IMR-90 (cell line): ENCODE results near the gene FUBP3. TPM values are rescaled to one million over a fixed set of nuclear protein-coding genes. Genes with fewer than 3 reads are reported as not detected.

Experiments used
- ATAC-seq: fragments of 200-7000 bp; cut with Tn5 transposase; 2 replicates; pipeline ENCODE4 v1.9.1; 2020; ENCODE audit warnings: low read depth, mild to moderate bottlenecking, moderate library complexity
- BruUV-seq: library from RNA; stranded (reverse); fragments of 400-500 nt; replicated peaks from 2 replicates; lab custom pipeline; 2021; lab: Mats Ljungman, UMichigan
- CTCF ChIA-PET: fragments of 300-600 bp; formaldehyde crosslinking; extraction: SDS; loops from one replicate; lab custom pipeline; 2021; ENCODE audit warnings: antibody characterized with exemption; lab: Yijun Ruan, JAX
- POLR2A ChIA-PET: fragments of 300-600 bp; sonication (Branson Sonifier 250); formaldehyde crosslinking; loops from one replicate; lab custom pipeline; 2022; ENCODE audit warnings: antibody characterized with exemption; ENCODE audit not compliant: unreplicated experiment; lab: Charles Lee
- DNase-seq: peaks from one replicate; pipeline ENCODE4 v3.0.0; 2013
- H2AFZ ChIP-seq: replicated peaks from 2 replicates; pipeline ENCODE3; 2013; ENCODE audit warnings: low read length, mild to moderate bottlenecking; ENCODE audit not compliant: poor library complexity
- H2AK5ac ChIP-seq: 2 replicates; pipeline ENCODE4 v1.6.1; 2013; ENCODE audit warnings: low read depth, low read length, inconsistent platforms
- H2AK9ac ChIP-seq: replicated peaks from 2 replicates; pipeline ENCODE3; 2013; ENCODE audit warnings: mild to moderate bottlenecking, low read depth, low read length, moderate library complexity; ENCODE audit not compliant: poor library complexity
- H2BK120ac ChIP-seq: 2 replicates; pipeline ENCODE4 v1.6.1; 2013; ENCODE audit warnings: low read depth, low read length, inconsistent platforms
- H2BK15ac ChIP-seq: 3 replicates; pipeline ENCODE4 v1.6.1; 2013; ENCODE audit warnings: low read depth, low read length, inconsistent platforms
- H2BK20ac ChIP-seq: 2 replicates; pipeline ENCODE4 v1.6.1; 2013; ENCODE audit warnings: low read depth, mild to moderate bottlenecking, inconsistent platforms, low read length, moderate library complexity
- H2BK5ac ChIP-seq: 2 replicates; pipeline ENCODE4 v1.6.1; 2013; ENCODE audit warnings: mild to moderate bottlenecking, low read depth, low read length, inconsistent platforms; ENCODE audit not compliant: poor library complexity, severe bottlenecking
- H3K14ac ChIP-seq: replicated peaks from 2 replicates; pipeline ENCODE4 v1.6.1; 2013; ENCODE audit warnings: low read depth, low read length, inconsistent platforms
- H3K18ac ChIP-seq: 2 replicates; pipeline ENCODE4 v1.6.1; 2013; ENCODE audit warnings: low read depth, low read length, control low read depth
- H3K23ac ChIP-seq: 2 replicates; pipeline ENCODE4 v1.6.1; 2013; ENCODE audit warnings: low read depth, low read length, inconsistent platforms
- H3K27ac ChIP-seq: 2 replicates; pipeline ENCODE4 v1.5.1; 2013; ENCODE audit warnings: mild to moderate bottlenecking, control low read depth, low read length; ENCODE audit not compliant: insufficient read depth
- H3K27me3 ChIP-seq: 2 replicates; pipeline ENCODE4 v1.6.1; 2013; ENCODE audit warnings: low read length; ENCODE audit not compliant: control insufficient read depth, insufficient read depth
- H3K36me3 ChIP-seq: 2 replicates; pipeline ENCODE4 v1.6.1; 2013; ENCODE audit warnings: low read length, mixed read lengths; ENCODE audit not compliant: control insufficient read depth, insufficient read depth
- H3K4ac ChIP-seq: 2 replicates; pipeline ENCODE4 v1.6.1; 2013; ENCODE audit warnings: low read depth, low read length, inconsistent platforms
- H3K4me1 ChIP-seq: 2 replicates; pipeline ENCODE4 v1.6.1; 2013; ENCODE audit warnings: low read length, mixed read lengths; ENCODE audit not compliant: control insufficient read depth, insufficient read depth
- H3K4me2 ChIP-seq: 2 replicates; pipeline ENCODE4 v1.6.1; 2013; ENCODE audit warnings: low read depth, mild to moderate bottlenecking, control low read depth, low read length, moderate library complexity
- H3K4me3 ChIP-seq: 2 replicates; pipeline ENCODE4 v1.5.1; 2013; ENCODE audit warnings: low read depth, mild to moderate bottlenecking, control low read depth, low read length, moderate library complexity; ENCODE audit not compliant: insufficient read depth
- H3K56ac ChIP-seq: 2 replicates; pipeline ENCODE4 v1.6.1; 2013; ENCODE audit warnings: low read length, inconsistent platforms; ENCODE audit not compliant: insufficient read depth; ENCODE audit errors: extremely low read depth
- H3K79me1 ChIP-seq, 2 experiments: 2 replicates each; pipeline ENCODE4 v1.6.1; 2013; ENCODE audit warnings: low read length in 2 of 2, inconsistent platforms in 1 of 2, low read depth in 1 of 2
- H3K9ac ChIP-seq: 2 replicates; pipeline ENCODE4 v1.6.1; 2013; ENCODE audit warnings: low read depth, low read length, control low read depth
- H3K9me1 ChIP-seq: 2 replicates; pipeline ENCODE4 v1.6.1; 2013; ENCODE audit warnings: low read length, inconsistent platforms; ENCODE audit not compliant: insufficient read depth
- H3K9me3 ChIP-seq: 2 replicates; pipeline ENCODE4 v1.6.1; 2013; ENCODE audit warnings: low read length; ENCODE audit not compliant: control insufficient read depth, insufficient read depth
- H4K20me1 ChIP-seq: 2 replicates; pipeline ENCODE4 v1.6.1; 2013; ENCODE audit warnings: low read length, inconsistent platforms; ENCODE audit not compliant: insufficient read depth
- H4K5ac ChIP-seq: 2 replicates; pipeline ENCODE4 v1.6.1; 2013; ENCODE audit warnings: mild to moderate bottlenecking, low read depth, low read length, control low read depth
- H4K8ac ChIP-seq, 2 experiments: 2 replicates each; pipeline ENCODE4 v1.6.1; 2013; ENCODE audit warnings: low read depth in 2 of 2, low read length in 2 of 2, control low read depth in 1 of 2, inconsistent platforms in 1 of 2
- H4K91ac ChIP-seq: 2 replicates; pipeline ENCODE4 v1.6.1; 2013; ENCODE audit warnings: low read depth, low read length, inconsistent platforms; ENCODE audit not compliant: insufficient read depth
- CEBPB ChIP-seq: IDR thresholded peaks from 2 replicates; pipeline ENCODE4 v1.6.1; 2012; ENCODE audit warnings: low read depth, low read length, improper control_type of control experiment
- CHD1 ChIP-seq: IDR thresholded peaks from 2 replicates; pipeline ENCODE4 v1.6.1; 2012; ENCODE audit warnings: low read depth, low read length, improper control_type of control experiment
- FOS ChIP-seq: fragments of 150-350 bp; IDR thresholded peaks from 2 replicates; pipeline ENCODE4 v1.6.1; 2016; ENCODE audit warnings: low read depth, low read length
- MAFK ChIP-seq: IDR thresholded peaks from 2 replicates; pipeline ENCODE4 v1.6.1; 2012; ENCODE audit warnings: low read depth, low read length, improper control_type of control experiment
- MAZ ChIP-seq: IDR thresholded peaks from 2 replicates; pipeline ENCODE4 v1.6.1; 2012; ENCODE audit warnings: low read depth, mild to moderate bottlenecking, low read length, improper control_type of control experiment, moderate library complexity, borderline replicate concordance
- MXI1 ChIP-seq: IDR thresholded peaks from 2 replicates; pipeline ENCODE4 v1.6.1; 2012; ENCODE audit warnings: low read depth, mild to moderate bottlenecking, low read length, moderate library complexity, borderline replicate concordance
- NFE2L2 ChIP-seq: fragments of 150-350 bp; IDR thresholded peaks from 2 replicates; pipeline ENCODE4 v1.6.1; 2016; ENCODE audit warnings: low read depth, mild to moderate bottlenecking, low read length
- POLR2A ChIP-seq: IDR thresholded peaks from 2 replicates; pipeline ENCODE4 v1.6.1; 2012; ENCODE audit warnings: mild to moderate bottlenecking, low read depth, low read length
- RAD21 ChIP-seq: IDR thresholded peaks from 2 replicates; pipeline ENCODE4 v1.6.1; 2012; ENCODE audit warnings: low read length, improper control_type of control experiment
- RCOR1 ChIP-seq: IDR thresholded peaks from 2 replicates; pipeline ENCODE4 v1.6.1; 2012; ENCODE audit warnings: mild to moderate bottlenecking, low read length, improper control_type of control experiment; ENCODE audit not compliant: insufficient replicate concordance
- RFX5 ChIP-seq: IDR thresholded peaks from 2 replicates; pipeline ENCODE4 v1.8.0; 2012; ENCODE audit warnings: low read depth, mild to moderate bottlenecking, low read length, moderate library complexity
- SMC3 ChIP-seq: fragments of 150-350 bp; IDR thresholded peaks from 2 replicates; pipeline ENCODE4 v1.6.1; 2016; ENCODE audit warnings: low read depth, mild to moderate bottlenecking, antibody characterized with exemption, low read length, moderate library complexity
- WGBS, 2 experiments: methylation state at CpG; one replicate each; pipeline versions ENCODE4 v1.1.5 to v1.1.7; 2013; ENCODE audit warnings: missing lambda C conversion rate in 2 of 2; ENCODE audit not compliant: insufficient read length in 1 of 2; ENCODE audit errors: extremely low coverage in 2 of 2; 5-methylcytosine and 5-hydroxymethylcytosine counted together
- dilution Hi-C: fragments of 300-500 bp; cut with HindIII; formaldehyde crosslinking; loops from one replicate; pipeline ENCODE4 v1.14.3; 2018; ENCODE audit warnings: low sequenced_read_pairs; ENCODE audit not compliant: unreplicated experiment
- in situ Hi-C: fragments of 300-500 bp; cut with MboI; formaldehyde crosslinking; loops from 3 replicates; pipeline ENCODE4 v1.14.3; 2019; ENCODE audit warnings: low sequenced_read_pairs, inconsistent platforms, mixed read lengths
- intact Hi-C: fragments of 100-400 bp; cut with micrococcal nuclease; formaldehyde crosslinking; loops from 2 replicates; pipeline ENCODE4 v1.10.0; 2022
- polyA plus RNA-seq, 3 experiments: library from polyadenylated mRNA; depleted of rRNA; stranded (reverse); fragments of >200 nt; gene quantifications; 2 replicates each; pipeline ENCODE4 v1.2.3, GENCODE V29; 2012; ENCODE audit warnings: low replicate concordance in 1 of 3
- total RNA-seq: library from RNA; depleted of rRNA; stranded (reverse); fragments of >200 nt; gene quantifications from 2 replicates; pipeline ENCODE4 v1.2.3, GENCODE V29; 2012
- TF ChIP-seq, protein P1 (sequence below): fragments of 150-350 bp; IDR thresholded peaks from 2 replicates; pipeline ENCODE4 v1.6.1; 2017; ENCODE audit warnings: mild to moderate bottlenecking, antibody characterized with exemption, low read length, low read depth
- TF ChIP-seq, protein P2 (sequence below): conservative IDR thresholded peaks from 2 replicates; pipeline ENCODE4 v1.5.1; 2012; ENCODE audit warnings: mild to moderate bottlenecking, low read depth, low read length, improper control_type of control experiment
- TF ChIP-seq, protein P3 (sequence below): fragments of 150-350 bp; IDR thresholded peaks from 2 replicates; pipeline ENCODE4 v1.6.1; 2016; ENCODE audit warnings: low read depth, mild to moderate bottlenecking, low read length, moderate library complexity, borderline replicate concordance

Gene FUBP3
- total and polyA plus RNA-seq, 2 of the 4 experiments (the other 2 are of a cell fraction): 32.3 to 50.1 TPM

DNA sequence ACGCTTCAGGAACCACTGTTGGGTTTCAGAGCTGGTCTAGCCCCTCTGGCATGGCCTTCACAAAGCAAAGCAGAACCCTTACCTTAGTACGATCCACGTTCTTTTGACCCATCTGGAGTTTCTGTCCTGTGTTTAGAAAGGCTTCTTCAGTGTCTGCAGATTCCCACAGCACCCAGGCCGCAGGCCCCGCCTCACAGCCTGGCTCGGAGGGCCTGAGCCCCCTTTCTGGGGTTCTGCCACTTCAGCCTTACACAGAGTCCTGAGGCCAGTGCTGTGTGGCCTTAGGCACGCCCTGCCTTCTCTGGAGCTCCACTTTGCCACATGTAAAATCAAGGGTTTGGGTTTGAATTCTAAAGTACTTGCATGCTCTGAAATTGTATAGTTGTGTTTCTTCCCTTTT, 53.5 kb downstream of the FUBP3 start:
- Histone ChIP-seq H2AK5ac (no peak overlapping the region), H3K14ac (no peak overlapping the region), H3K4me3 (no peak overlapping the region), H3K9me3 (no peaks in the 10 kb centered on the region), H2BK120ac (no peak overlapping the region), H2AFZ (no peak overlapping the region), H3K27ac (no peak overlapping the region), H3K4me2 (no peak overlapping the region), H4K20me1 (no peaks in the 10 kb centered on the region; the same call in none of the 2 replicates), H3K79me1 (peaks cover 0 to 1% of the 10 kb centered on the region in 2 experiments; a peak in 1 of 4 replicates), H4K8ac (no peak overlapping the region), H2BK15ac (no peak overlapping the region), H3K23ac (no peak overlapping the region), H2AK9ac (no peak overlapping the region), H3K9me1 (no peaks in the 10 kb centered on the region), H3K56ac (no peak overlapping the region; the same call in 1 of the 2 replicates), H3K27me3 (no peaks in the 10 kb centered on the region), H3K9ac (no peak overlapping the region), H3K36me3 (peaks cover 79% of the 10 kb centered on the region), H3K4me1 (no peaks in the 10 kb centered on the region), H4K91ac (no peak overlapping the region), H4K5ac (no peak overlapping the region), H2BK5ac (no peak overlapping the region), H3K18ac (no peak overlapping the region), H3K4ac (no peak overlapping the region), H2BK20ac (no peak overlapping the region)
- 95% methylated on average over 4 of the region's 7 CpGs; no CpG with 5 or more reads in 1 of the 2 experiments for WGBS, 2 experiments
- CTCF ChIA-PET: no interaction called here
- no peak for ATAC-seq
- in situ Hi-C loops (no loop called here), intact Hi-C loops (no loop called here), dilution Hi-C loops (no loop called here)
- DNase-seq: no peak
- POLR2A ChIA-PET: no interaction called here
- TF ChIP-seq MAZ (no peak), RAD21 (no peak), RFX5 (no peak), POLR2A (no peak), MXI1 (no peak), SMC3 (no peak), CEBPB (no peak), RCOR1 (no peak), FOS (no peak), MAFK (no peak), NFE2L2 (no peak), CHD1 (no peak)
- TF ChIP-seq, protein P1, sequence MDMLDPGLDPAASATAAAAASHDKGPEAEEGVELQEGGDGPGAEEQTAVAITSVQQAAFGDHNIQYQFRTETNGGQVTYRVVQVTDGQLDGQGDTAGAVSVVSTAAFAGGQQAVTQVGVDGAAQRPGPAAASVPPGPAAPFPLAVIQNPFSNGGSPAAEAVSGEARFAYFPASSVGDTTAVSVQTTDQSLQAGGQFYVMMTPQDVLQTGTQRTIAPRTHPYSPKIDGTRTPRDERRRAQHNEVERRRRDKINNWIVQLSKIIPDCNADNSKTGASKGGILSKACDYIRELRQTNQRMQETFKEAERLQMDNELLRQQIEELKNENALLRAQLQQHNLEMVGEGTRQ: no peak
- TF ChIP-seq, protein P2, sequence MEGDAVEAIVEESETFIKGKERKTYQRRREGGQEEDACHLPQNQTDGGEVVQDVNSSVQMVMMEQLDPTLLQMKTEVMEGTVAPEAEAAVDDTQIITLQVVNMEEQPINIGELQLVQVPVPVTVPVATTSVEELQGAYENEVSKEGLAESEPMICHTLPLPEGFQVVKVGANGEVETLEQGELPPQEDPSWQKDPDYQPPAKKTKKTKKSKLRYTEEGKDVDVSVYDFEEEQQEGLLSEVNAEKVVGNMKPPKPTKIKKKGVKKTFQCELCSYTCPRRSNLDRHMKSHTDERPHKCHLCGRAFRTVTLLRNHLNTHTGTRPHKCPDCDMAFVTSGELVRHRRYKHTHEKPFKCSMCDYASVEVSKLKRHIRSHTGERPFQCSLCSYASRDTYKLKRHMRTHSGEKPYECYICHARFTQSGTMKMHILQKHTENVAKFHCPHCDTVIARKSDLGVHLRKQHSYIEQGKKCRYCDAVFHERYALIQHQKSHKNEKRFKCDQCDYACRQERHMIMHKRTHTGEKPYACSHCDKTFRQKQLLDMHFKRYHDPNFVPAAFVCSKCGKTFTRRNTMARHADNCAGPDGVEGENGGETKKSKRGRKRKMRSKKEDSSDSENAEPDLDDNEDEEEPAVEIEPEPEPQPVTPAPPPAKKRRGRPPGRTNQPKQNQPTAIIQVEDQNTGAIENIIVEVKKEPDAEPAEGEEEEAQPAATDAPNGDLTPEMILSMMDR: no peak
- TF ChIP-seq, protein P3, sequence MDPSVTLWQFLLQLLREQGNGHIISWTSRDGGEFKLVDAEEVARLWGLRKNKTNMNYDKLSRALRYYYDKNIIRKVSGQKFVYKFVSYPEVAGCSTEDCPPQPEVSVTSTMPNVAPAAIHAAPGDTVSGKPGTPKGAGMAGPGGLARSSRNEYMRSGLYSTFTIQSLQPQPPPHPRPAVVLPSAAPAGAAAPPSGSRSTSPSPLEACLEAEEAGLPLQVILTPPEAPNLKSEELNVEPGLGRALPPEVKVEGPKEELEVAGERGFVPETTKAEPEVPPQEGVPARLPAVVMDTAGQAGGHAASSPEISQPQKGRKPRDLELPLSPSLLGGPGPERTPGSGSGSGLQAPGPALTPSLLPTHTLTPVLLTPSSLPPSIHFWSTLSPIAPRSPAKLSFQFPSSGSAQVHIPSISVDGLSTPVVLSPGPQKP: no peak
- no TSS peak for BruUV-seq
